NT2/D1 (cell line): Measurements from ENCODE around the gene FARP1.

Experiments used
- DNase-seq: peaks from one replicate; pipeline ENCODE4 v3.0.0-alpha.2; 2011; ENCODE audit warnings: low read depth, low spot score
- H3K27me3 ChIP-seq: 2 replicates; pipeline ENCODE4 v1.6.0; 2011; ENCODE audit warnings: mild to moderate bottlenecking; ENCODE audit not compliant: insufficient read length, insufficient read depth
- H3K36me3 ChIP-seq: 2 replicates; pipeline ENCODE4 v1.6.1; 2011; ENCODE audit warnings: mild to moderate bottlenecking, low read length, mixed read lengths; ENCODE audit not compliant: insufficient read depth, insufficient read length
- H3K4me1 ChIP-seq: 2 replicates; pipeline ENCODE4 v1.5.1; 2011; ENCODE audit not compliant: insufficient read depth, insufficient read length
- H3K4me3 ChIP-seq: 2 replicates; pipeline ENCODE4 v1.5.1; 2011; ENCODE audit warnings: low read depth; ENCODE audit not compliant: insufficient read length
- H3K9ac ChIP-seq: 2 replicates; pipeline ENCODE4 v1.6.0; 2011; ENCODE audit warnings: low read depth; ENCODE audit not compliant: insufficient read length
- H3K9me3 ChIP-seq: 2 replicates; pipeline ENCODE4 v1.5.1; 2011; ENCODE audit warnings: mild to moderate bottlenecking, low read length; ENCODE audit not compliant: insufficient read depth
- SUZ12 ChIP-seq: IDR thresholded peaks from 2 replicates; pipeline ENCODE4 v1.6.1; 2011; ENCODE audit not compliant: insufficient read length, insufficient read depth; ENCODE audit errors: extremely low read depth
- YY1 ChIP-seq: IDR thresholded peaks from 2 replicates; pipeline ENCODE4 v1.6.1; 2011; ENCODE audit not compliant: insufficient read length, insufficient read depth
- ZNF274 ChIP-seq: IDR thresholded peaks from 2 replicates; pipeline ENCODE4 v1.6.1; 2011; ENCODE audit warnings: mild to moderate bottlenecking, low read depth, low read length

Gene FARP1

DNA sequence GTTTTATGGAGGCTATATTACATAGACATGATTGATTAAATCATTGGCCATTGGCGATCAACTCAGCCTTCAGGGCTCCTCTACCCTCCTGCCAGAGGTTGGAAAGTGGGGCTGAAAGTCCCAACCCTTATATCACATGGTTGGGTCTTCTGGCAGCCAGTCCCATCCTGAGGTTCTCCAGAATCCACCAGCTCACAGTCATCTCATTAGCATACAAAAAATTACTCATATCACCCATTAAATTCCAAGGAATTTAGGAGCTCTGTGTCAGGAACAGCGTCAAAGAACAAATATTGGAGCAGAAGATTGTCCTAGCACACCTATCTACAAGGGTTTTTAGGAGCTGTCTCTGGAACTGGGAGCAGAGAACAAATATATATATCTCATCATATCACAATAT, 39.4 kb upstream of the FARP1 start:
- no peak overlapping the region for H3K4me3 ChIP-seq
- TF ChIP-seq SUZ12 (no peak), YY1 (no peak), ZNF274 (no peak)
- no peak overlapping the region for H3K9ac ChIP-seq
- H3K27me3 ChIP-seq = no peaks in the 10 kb centered on the region
- H3K36me3 ChIP-seq = no peaks in the 10 kb centered on the region
- no peaks in the 10 kb centered on the region; the same call in 1 of the 2 replicates for H3K9me3 ChIP-seq
- H3K4me1 ChIP-seq = no peaks in the 10 kb centered on the region
- DNase-seq = no peak

- H3K9ac ChIP-seq = no peak overlapping the region
- H3K4me3 ChIP-seq = no peak overlapping the region
- TF ChIP-seq ZNF274 (no peak), SUZ12 (no peak), YY1 (no peak)
- peak; percentile 44 for DNase-seq
- no peaks in the 10 kb centered on the region; the same call in 1 of the 2 replicates for H3K9me3 ChIP-seq
- H3K27me3 ChIP-seq = no peaks in the 10 kb centered on the region
- no peaks in the 10 kb centered on the region for H3K4me1 ChIP-seq
- no peaks in the 10 kb centered on the region for H3K36me3 ChIP-seq
Measured at GRCh38 chr13:98103942-98104880, 38.7 kb upstream of the FARP1 start.

DNA sequence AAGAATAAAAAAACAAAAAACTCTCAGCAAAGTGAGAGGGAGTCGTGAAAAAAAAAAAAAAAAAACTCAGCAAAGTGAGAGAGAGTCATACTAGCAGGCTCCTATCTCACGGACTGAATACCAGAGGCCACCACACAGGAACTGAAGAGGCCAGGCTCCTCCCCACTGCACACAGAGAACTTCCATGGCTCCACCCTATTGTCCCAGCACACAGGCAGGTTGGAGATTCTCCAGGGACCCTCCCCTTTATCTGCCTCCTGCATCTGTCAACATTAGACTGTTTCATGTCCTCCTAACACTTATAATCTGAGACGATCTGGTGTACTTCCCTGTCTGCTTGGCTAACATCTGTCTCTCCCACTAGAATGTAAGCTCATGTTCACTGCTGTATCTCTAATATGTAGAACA, 37.0 kb upstream of the FARP1 start:
- H3K4me1 ChIP-seq = no peaks in the 10 kb centered on the region
- TF ChIP-seq ZNF274 = no peak
- no peak overlapping the region for H3K9ac ChIP-seq
- H3K36me3 ChIP-seq = no peaks in the 10 kb centered on the region
- no peak for DNase-seq
- H3K27me3 ChIP-seq = no peaks in the 10 kb centered on the region
- H3K4me3 ChIP-seq = no peak overlapping the region
- H3K9me3 ChIP-seq = no peaks in the 10 kb centered on the region; the same call in 1 of the 2 replicates

DNA sequence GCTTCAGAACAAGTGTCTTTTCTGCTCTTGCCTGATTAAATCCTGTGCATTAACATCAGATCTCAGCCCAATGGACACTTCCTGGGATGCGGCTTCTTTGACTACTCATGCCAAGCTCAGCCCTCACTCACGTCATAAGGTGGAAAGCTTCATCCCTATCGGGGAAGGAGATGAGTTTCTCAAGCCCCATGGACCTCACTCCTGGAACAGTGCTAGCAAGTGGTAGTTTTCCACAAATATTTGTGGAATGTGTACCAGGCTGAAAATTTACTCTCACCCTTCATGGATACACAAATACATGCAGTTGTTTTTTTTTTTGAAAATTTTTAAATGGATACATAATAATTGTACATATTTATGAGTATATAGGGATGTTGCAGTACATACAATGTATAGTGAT, 34.6 kb upstream of the FARP1 start:
- no peak overlapping the region for H3K4me3 ChIP-seq
- TF ChIP-seq YY1 (no peak), SUZ12 (no peak), ZNF274 (no peak)
- no peaks in the 10 kb centered on the region for H3K4me1 ChIP-seq
- no peaks in the 10 kb centered on the region for H3K36me3 ChIP-seq
- H3K9ac ChIP-seq = no peak overlapping the region
- H3K27me3 ChIP-seq = no peaks in the 10 kb centered on the region
- no peak for DNase-seq
- H3K9me3 ChIP-seq = no peaks in the 10 kb centered on the region; the same call in 1 of the 2 replicates

- no peak overlapping the region for H3K9ac ChIP-seq
- no peaks in the 10 kb centered on the region for H3K36me3 ChIP-seq
- DNase-seq = no peak
- H3K27me3 ChIP-seq = no peaks in the 10 kb centered on the region
- TF ChIP-seq YY1 = no peak
- no peak for TF ChIP-seq ZNF274
- no peak for TF ChIP-seq SUZ12
- no peaks in the 10 kb centered on the region for H3K4me1 ChIP-seq
- no peak overlapping the region for H3K4me3 ChIP-seq
- no peaks in the 10 kb centered on the region; the same call in 1 of the 2 replicates for H3K9me3 ChIP-seq
Measured at GRCh38 chr13:98109226-98109853, 33.6 kb upstream of the FARP1 start.

- no peaks in the 10 kb centered on the region; the same call in 1 of the 2 replicates for H3K9me3 ChIP-seq
- DNase-seq = no peak
- H3K4me1 ChIP-seq = no peaks in the 10 kb centered on the region
- TF ChIP-seq ZNF274 (no peak), SUZ12 (no peak), YY1 (no peak)
- no peak overlapping the region for H3K9ac ChIP-seq
- H3K36me3 ChIP-seq = no peaks in the 10 kb centered on the region
- no peaks in the 10 kb centered on the region for H3K27me3 ChIP-seq
- no peak overlapping the region for H3K4me3 ChIP-seq
Measured at GRCh38 chr13:98110749-98111148, 32.1 kb upstream of the FARP1 start.

DNA sequence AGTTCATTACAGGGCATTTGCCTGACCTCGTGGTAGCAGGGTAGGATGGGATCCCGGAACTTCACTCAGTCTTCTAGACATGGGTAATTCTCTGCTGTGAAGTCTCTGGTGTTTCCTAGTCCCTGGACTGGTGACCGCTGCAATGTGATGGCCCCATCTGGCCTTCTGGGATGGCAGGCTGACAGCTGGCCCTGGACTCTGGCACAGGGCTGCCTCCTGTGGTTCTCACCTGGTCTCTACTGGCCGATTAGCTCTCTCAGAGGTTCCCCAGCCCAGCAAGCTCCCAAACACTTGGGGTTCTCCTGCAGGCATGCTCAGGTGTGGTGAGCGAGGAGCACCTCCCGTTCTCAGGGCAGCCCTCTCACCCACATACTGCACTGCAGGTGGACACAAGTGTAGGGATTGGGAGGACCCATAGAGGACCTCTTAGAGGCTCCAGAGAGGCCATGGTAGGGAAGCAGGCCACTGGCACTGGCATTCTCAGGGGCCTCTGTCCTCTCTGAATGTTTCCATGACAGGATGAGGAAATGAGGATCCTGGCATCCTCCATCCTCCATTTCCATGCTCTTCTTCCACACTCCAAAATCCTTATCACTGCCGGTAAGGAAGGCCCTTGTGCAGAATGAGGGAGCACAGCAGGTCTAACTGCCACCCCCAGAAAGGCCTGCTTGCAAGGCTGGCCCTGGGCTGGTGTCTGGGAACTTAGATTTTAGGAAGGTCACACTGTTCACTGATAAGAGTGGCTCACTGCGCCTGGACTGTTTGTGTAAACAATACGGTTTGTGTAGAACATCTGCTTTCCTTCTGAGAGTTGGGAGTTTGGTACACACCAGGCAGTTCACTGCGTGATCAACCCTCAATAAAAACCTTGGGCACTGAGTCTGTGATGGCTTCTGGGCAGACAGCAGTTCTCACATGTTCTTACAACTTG, 31.5 kb upstream of the FARP1 start:
- TF ChIP-seq YY1 (no peak), SUZ12 (no peak), ZNF274 (no peak)
- no peaks in the 10 kb centered on the region for H3K4me1 ChIP-seq
- H3K9ac ChIP-seq = no peak overlapping the region
- no peak for DNase-seq
- no peak overlapping the region for H3K4me3 ChIP-seq
- no peaks in the 10 kb centered on the region for H3K36me3 ChIP-seq
- H3K27me3 ChIP-seq = no peaks in the 10 kb centered on the region
- H3K9me3 ChIP-seq = no peaks in the 10 kb centered on the region; the same call in 1 of the 2 replicates
